DND-41 (cell line): ENCODE measurements around the gene HBP1.

Source experiments
- CTCF ChIP-seq: IDR thresholded peaks from 2 replicates; pipeline ENCODE4 v1.5.1; 2012; ENCODE audit warnings: borderline replicate concordance, low read length, moderate library complexity, mild to moderate bottlenecking; ENCODE audit not compliant: poor library complexity, severe bottlenecking; ENCODE audit errors: extremely low read depth
- EZH2 ChIP-seq: IDR thresholded peaks from 3 replicates; pipeline ENCODE4 v1.6.1; 2012; ENCODE audit warnings: borderline replicate concordance, low read depth, mild to moderate bottlenecking, moderate library complexity, low read length, inconsistent platforms; ENCODE audit not compliant: severe bottlenecking

- TF ChIP-seq CTCF (no peak), EZH2 (no peak)
These were observed 43.9 kb downstream of the HBP1 start for GRCh38 chr7:107212725-107213124.
